IMR-90 (cell line): ENCODE results near the gene MFSD6. TPM values are rescaled to one million over a fixed set of nuclear protein-coding genes. Genes with fewer than 3 reads are reported as not detected.

Experiments
- ATAC-seq: fragments of 200-7000 bp; cut with Tn5 transposase; 2 replicates; pipeline ENCODE4 v1.9.1; 2020; ENCODE audit warnings: low read depth, mild to moderate bottlenecking, moderate library complexity
- BruUV-seq: library from RNA; stranded (reverse); fragments of 400-500 nt; replicated peaks from 2 replicates; lab custom pipeline; 2021; lab: Mats Ljungman, UMichigan
- CTCF ChIA-PET: fragments of 300-600 bp; formaldehyde crosslinking; extraction: SDS; loops from one replicate; lab custom pipeline; 2021; ENCODE audit warnings: antibody characterized with exemption; lab: Yijun Ruan, JAX
- POLR2A ChIA-PET: fragments of 300-600 bp; sonication (Branson Sonifier 250); formaldehyde crosslinking; loops from one replicate; lab custom pipeline; 2022; ENCODE audit warnings: antibody characterized with exemption; ENCODE audit not compliant: unreplicated experiment; lab: Charles Lee
- DNase-seq: peaks from one replicate; pipeline ENCODE4 v3.0.0; 2013
- H2AFZ ChIP-seq: replicated peaks from 2 replicates; pipeline ENCODE3; 2013; ENCODE audit warnings: low read length, mild to moderate bottlenecking; ENCODE audit not compliant: poor library complexity
- H2AK5ac ChIP-seq: 2 replicates; pipeline ENCODE4 v1.6.1; 2013; ENCODE audit warnings: low read depth, low read length, inconsistent platforms
- H2AK9ac ChIP-seq: replicated peaks from 2 replicates; pipeline ENCODE3; 2013; ENCODE audit warnings: mild to moderate bottlenecking, low read depth, low read length, moderate library complexity; ENCODE audit not compliant: poor library complexity
- H2BK120ac ChIP-seq: 2 replicates; pipeline ENCODE4 v1.6.1; 2013; ENCODE audit warnings: low read depth, low read length, inconsistent platforms
- H2BK15ac ChIP-seq: 3 replicates; pipeline ENCODE4 v1.6.1; 2013; ENCODE audit warnings: low read depth, low read length, inconsistent platforms
- H2BK20ac ChIP-seq: 2 replicates; pipeline ENCODE4 v1.6.1; 2013; ENCODE audit warnings: low read depth, mild to moderate bottlenecking, inconsistent platforms, low read length, moderate library complexity
- H2BK5ac ChIP-seq: 2 replicates; pipeline ENCODE4 v1.6.1; 2013; ENCODE audit warnings: mild to moderate bottlenecking, low read depth, low read length, inconsistent platforms; ENCODE audit not compliant: poor library complexity, severe bottlenecking
- H3K14ac ChIP-seq: replicated peaks from 2 replicates; pipeline ENCODE4 v1.6.1; 2013; ENCODE audit warnings: low read depth, low read length, inconsistent platforms
- H3K18ac ChIP-seq: 2 replicates; pipeline ENCODE4 v1.6.1; 2013; ENCODE audit warnings: low read depth, low read length, control low read depth
- H3K23ac ChIP-seq: 2 replicates; pipeline ENCODE4 v1.6.1; 2013; ENCODE audit warnings: low read depth, low read length, inconsistent platforms
- H3K27ac ChIP-seq: 2 replicates; pipeline ENCODE4 v1.5.1; 2013; ENCODE audit warnings: mild to moderate bottlenecking, control low read depth, low read length; ENCODE audit not compliant: insufficient read depth
- H3K27me3 ChIP-seq: 2 replicates; pipeline ENCODE4 v1.6.1; 2013; ENCODE audit warnings: low read length; ENCODE audit not compliant: control insufficient read depth, insufficient read depth
- H3K36me3 ChIP-seq: 2 replicates; pipeline ENCODE4 v1.6.1; 2013; ENCODE audit warnings: low read length, mixed read lengths; ENCODE audit not compliant: control insufficient read depth, insufficient read depth
- H3K4ac ChIP-seq: 2 replicates; pipeline ENCODE4 v1.6.1; 2013; ENCODE audit warnings: low read depth, low read length, inconsistent platforms
- H3K4me1 ChIP-seq: 2 replicates; pipeline ENCODE4 v1.6.1; 2013; ENCODE audit warnings: low read length, mixed read lengths; ENCODE audit not compliant: control insufficient read depth, insufficient read depth
- H3K4me2 ChIP-seq: 2 replicates; pipeline ENCODE4 v1.6.1; 2013; ENCODE audit warnings: low read depth, mild to moderate bottlenecking, control low read depth, low read length, moderate library complexity
- H3K4me3 ChIP-seq: 2 replicates; pipeline ENCODE4 v1.5.1; 2013; ENCODE audit warnings: low read depth, mild to moderate bottlenecking, control low read depth, low read length, moderate library complexity; ENCODE audit not compliant: insufficient read depth
- H3K56ac ChIP-seq: 2 replicates; pipeline ENCODE4 v1.6.1; 2013; ENCODE audit warnings: low read length, inconsistent platforms; ENCODE audit not compliant: insufficient read depth; ENCODE audit errors: extremely low read depth
- H3K79me1 ChIP-seq, 2 experiments: 2 replicates each; pipeline ENCODE4 v1.6.1; 2013; ENCODE audit warnings: low read length in 2 of 2, inconsistent platforms in 1 of 2, low read depth in 1 of 2
- H3K9ac ChIP-seq: 2 replicates; pipeline ENCODE4 v1.6.1; 2013; ENCODE audit warnings: low read depth, low read length, control low read depth
- H3K9me1 ChIP-seq: 2 replicates; pipeline ENCODE4 v1.6.1; 2013; ENCODE audit warnings: low read length, inconsistent platforms; ENCODE audit not compliant: insufficient read depth
- H3K9me3 ChIP-seq: 2 replicates; pipeline ENCODE4 v1.6.1; 2013; ENCODE audit warnings: low read length; ENCODE audit not compliant: control insufficient read depth, insufficient read depth
- H4K20me1 ChIP-seq: 2 replicates; pipeline ENCODE4 v1.6.1; 2013; ENCODE audit warnings: low read length, inconsistent platforms; ENCODE audit not compliant: insufficient read depth
- H4K5ac ChIP-seq: 2 replicates; pipeline ENCODE4 v1.6.1; 2013; ENCODE audit warnings: mild to moderate bottlenecking, low read depth, low read length, control low read depth
- H4K8ac ChIP-seq, 2 experiments: 2 replicates each; pipeline ENCODE4 v1.6.1; 2013; ENCODE audit warnings: low read depth in 2 of 2, low read length in 2 of 2, control low read depth in 1 of 2, inconsistent platforms in 1 of 2
- H4K91ac ChIP-seq: 2 replicates; pipeline ENCODE4 v1.6.1; 2013; ENCODE audit warnings: low read depth, low read length, inconsistent platforms; ENCODE audit not compliant: insufficient read depth
- CEBPB ChIP-seq: IDR thresholded peaks from 2 replicates; pipeline ENCODE4 v1.6.1; 2012; ENCODE audit warnings: low read depth, low read length, improper control_type of control experiment
- SMC3 ChIP-seq: fragments of 150-350 bp; IDR thresholded peaks from 2 replicates; pipeline ENCODE4 v1.6.1; 2016; ENCODE audit warnings: low read depth, mild to moderate bottlenecking, antibody characterized with exemption, low read length, moderate library complexity
- WGBS, 2 experiments: methylation state at CpG; one replicate each; pipeline versions ENCODE4 v1.1.5 to v1.1.7; 2013; ENCODE audit warnings: missing lambda C conversion rate in 2 of 2; ENCODE audit not compliant: insufficient read length in 1 of 2; ENCODE audit errors: extremely low coverage in 2 of 2; 5-methylcytosine and 5-hydroxymethylcytosine counted together
- dilution Hi-C: fragments of 300-500 bp; cut with HindIII; formaldehyde crosslinking; loops from one replicate; pipeline ENCODE4 v1.14.3; 2018; ENCODE audit warnings: low sequenced_read_pairs; ENCODE audit not compliant: unreplicated experiment
- in situ Hi-C: fragments of 300-500 bp; cut with MboI; formaldehyde crosslinking; loops from 3 replicates; pipeline ENCODE4 v1.14.3; 2019; ENCODE audit warnings: low sequenced_read_pairs, inconsistent platforms, mixed read lengths
- intact Hi-C: fragments of 100-400 bp; cut with micrococcal nuclease; formaldehyde crosslinking; loops from 2 replicates; pipeline ENCODE4 v1.10.0; 2022
- polyA plus RNA-seq, 3 experiments: library from polyadenylated mRNA; depleted of rRNA; stranded (reverse); fragments of >200 nt; gene quantifications; 2 replicates each; pipeline ENCODE4 v1.2.3, GENCODE V29; 2012; ENCODE audit warnings: low replicate concordance in 1 of 3
- total RNA-seq: library from RNA; depleted of rRNA; stranded (reverse); fragments of >200 nt; gene quantifications from 2 replicates; pipeline ENCODE4 v1.2.3, GENCODE V29; 2012

MFSD6 gene
- total and polyA plus RNA-seq, 2 of the 4 experiments (the other 2 are of a cell fraction) = 4.2 to 7.7 TPM

- H3K4ac ChIP-seq = no peak overlapping the region
- H3K4me3 ChIP-seq = no peak overlapping the region
- H2BK20ac ChIP-seq = no peak overlapping the region
- H3K23ac ChIP-seq = no peak overlapping the region
- intact Hi-C loops = loop anchor here (5.0 kb wide), 2 partner anchors 62 to 92 kb away; no protein-coding TSS in a partner anchor
- no peak overlapping the region for H3K9ac ChIP-seq
- H3K4me1 ChIP-seq = no peaks in the 10 kb centered on the region
- no peak overlapping the region for H4K5ac ChIP-seq
- BruUV-seq = no TSS peak
- no peak overlapping the region for H3K18ac ChIP-seq
- no peaks in the 10 kb centered on the region for H4K20me1 ChIP-seq
- no peak overlapping the region for H3K4me2 ChIP-seq
- no peak overlapping the region for H3K56ac ChIP-seq
- dilution Hi-C loops = no loop called here
- no peak overlapping the region for H3K27ac ChIP-seq
- peaks cover 13% of the 10 kb centered on the region; the same call in 1 of the 2 replicates for H3K27me3 ChIP-seq
- no peak for DNase-seq
- peak; percentile 82 for TF ChIP-seq CEBPB
- no peak for TF ChIP-seq SMC3
- no peak overlapping the region for H2AFZ ChIP-seq
- WGBS, 2 experiments = no CpG with 5 or more reads among the region's 3 CpGs
- no peak overlapping the region for H3K14ac ChIP-seq
- no peaks in the 10 kb centered on the region for H3K79me1 ChIP-seq
- H2BK5ac ChIP-seq = no peak overlapping the region
- no peak overlapping the region for H2BK120ac ChIP-seq
- H3K9me1 ChIP-seq = no peaks in the 10 kb centered on the region
- H4K91ac ChIP-seq = no peak overlapping the region
- ChIA-PET POLR2A (no interaction called here), CTCF (no interaction called here)
- H2BK15ac ChIP-seq = no peak overlapping the region
- H3K9me3 ChIP-seq = no peaks in the 10 kb centered on the region
- no peak overlapping the region for H4K8ac ChIP-seq
- in situ Hi-C loops = no loop called here
- no peak overlapping the region for H2AK9ac ChIP-seq
- ATAC-seq = no peak
- no peaks in the 10 kb centered on the region for H3K36me3 ChIP-seq
- no peak overlapping the region for H2AK5ac ChIP-seq
These were observed 3.1 kb upstream of the MFSD6 start for GRCh38 chr2:190405070-190405469.
